Activated T-cell treated with anti-CD3 and anti-CD28 coated beads, Interleukin-2, amount 50 U/mL, for 4 hours (primary cell): ENCODE measurements around the gene THOC3. TPM values are rescaled to one million over a fixed set of nuclear protein-coding genes. Genes with fewer than 3 reads are reported as not detected.
"Not testable (repeated sequence)": the region's sequence is repeated elsewhere in the genome, so short reads cannot be mapped to it uniquely, and the experiment has no call there.

Experiments used
- ATAC-seq, 2 donors: fragments of 200-7000 bp; cut with Tn5 transposase; one replicate each; pipeline ENCODE4 v1.10.0; 2021
- DNase-seq: peaks from one replicate; pipeline ENCODE4 v3.0.0-alpha.2; 2020
- H3K27me3 Mint-ChIP-seq: one replicate; pipeline ENCODE4 v1.8.0; 2021; ENCODE audit warnings: low read depth, mixed read lengths
- H3K36me3 Mint-ChIP-seq: one replicate; pipeline ENCODE4 v1.8.0; 2022; ENCODE audit warnings: mixed read lengths; ENCODE audit not compliant: insufficient read depth
- H3K4me1 Mint-ChIP-seq: one replicate; pipeline ENCODE4 v1.8.0; 2021; ENCODE audit warnings: low read depth, mixed read lengths
- H3K4me3 Mint-ChIP-seq: one replicate; pipeline ENCODE4 v1.8.0; 2021; ENCODE audit warnings: mild to moderate bottlenecking, moderate library complexity, mixed read lengths
- H3K9me3 Mint-ChIP-seq: one replicate; pipeline ENCODE4 v1.8.0; 2021; ENCODE audit warnings: mixed read lengths
- total RNA-seq, 3 donors: library from RNA; stranded (reverse); gene quantifications; one replicate each; pipeline ENCODE4 v1.2.1, GENCODE V29; 2021

Gene THOC3
- 100 to 1,000 TPM in 1 of 3 donors, 10 to 100 TPM in 2; 83.5 to 146 (median 91.3) TPM for total RNA-seq

GRCh38 chr5:175967471-175968372 is at the start of gene THOC3:
Gene THOC3, minus strand, starts transcription at chr5:175968315. Its CDS starts 107 bp downstream, at chr5:175968208.
- DNase-seq, result peak; percentile 63
- not testable (repeated sequence) for H3K9me3 Mint-ChIP-seq, H3K27me3 Mint-ChIP-seq, H3K4me1 Mint-ChIP-seq, H3K36me3 Mint-ChIP-seq
- peak; percentile 97 to 98 for ATAC-seq
- peak within 1 kb of the TSS; percentile 84 for H3K4me3 Mint-ChIP-seq

- not testable (repeated sequence) for H3K9me3 Mint-ChIP-seq, H3K4me1 Mint-ChIP-seq, DNase-seq, H3K4me3 Mint-ChIP-seq, H3K36me3 Mint-ChIP-seq, H3K27me3 Mint-ChIP-seq
- peak; percentile 98 to 99 for ATAC-seq
These were observed 49.2 kb upstream of the THOC3 start for GRCh38 chr5:176017324-176017723.

GRCh38 chr5:176014360-176014759 is 46.2 kb upstream of the THOC3 start:
- H3K36me3 Mint-ChIP-seq, H3K4me1 Mint-ChIP-seq, H3K9me3 Mint-ChIP-seq, H3K27me3 Mint-ChIP-seq, H3K4me3 Mint-ChIP-seq, ATAC-seq, DNase-seq: not testable (repeated sequence)

- not testable (repeated sequence) for H3K9me3 Mint-ChIP-seq, ATAC-seq, H3K27me3 Mint-ChIP-seq, DNase-seq, H3K4me3 Mint-ChIP-seq, H3K36me3 Mint-ChIP-seq
- peaks cover 14% of the 10 kb centered on the region for H3K4me1 Mint-ChIP-seq
These were observed 43.0 kb upstream of the THOC3 start for GRCh38 chr5:176011088-176011487.

GRCh38 chr5:176010202-176010601 is 42.1 kb upstream of the THOC3 start:
- H3K36me3 Mint-ChIP-seq, H3K27me3 Mint-ChIP-seq, H3K4me3 Mint-ChIP-seq, DNase-seq, ATAC-seq, H3K9me3 Mint-ChIP-seq: not testable (repeated sequence)
- H3K4me1 Mint-ChIP-seq, result peaks cover 16% of the 10 kb centered on the region

GRCh38 chr5:176007220-176007619 is 39.1 kb upstream of the THOC3 start:
- ATAC-seq, DNase-seq, H3K27me3 Mint-ChIP-seq, H3K9me3 Mint-ChIP-seq, H3K36me3 Mint-ChIP-seq: not testable (repeated sequence)
- Mint-ChIP-seq H3K4me3 (peak overlapping the region; percentile 43), H3K4me1 (peaks cover 19% of the 10 kb centered on the region)

GRCh38 chr5:176006819-176007218 is 38.7 kb upstream of the THOC3 start:
- H3K27me3 Mint-ChIP-seq, DNase-seq, ATAC-seq, H3K36me3 Mint-ChIP-seq, H3K9me3 Mint-ChIP-seq: not testable (repeated sequence)
- H3K4me1 Mint-ChIP-seq, result peaks cover 22% of the 10 kb centered on the region
- peak overlapping the region; percentile 43 for H3K4me3 Mint-ChIP-seq

- not testable (repeated sequence) for DNase-seq, H3K4me1 Mint-ChIP-seq, H3K27me3 Mint-ChIP-seq, ATAC-seq, H3K9me3 Mint-ChIP-seq, H3K36me3 Mint-ChIP-seq, H3K4me3 Mint-ChIP-seq
These were observed 29.9 kb upstream of the THOC3 start for GRCh38 chr5:175997979-175998378.

GRCh38 chr5:175997495-175997894 is 29.4 kb upstream of the THOC3 start:
- not testable (repeated sequence) for H3K36me3 Mint-ChIP-seq, H3K4me3 Mint-ChIP-seq, H3K27me3 Mint-ChIP-seq, DNase-seq, H3K9me3 Mint-ChIP-seq, H3K4me1 Mint-ChIP-seq, ATAC-seq

- not testable (repeated sequence) for H3K27me3 Mint-ChIP-seq, DNase-seq, H3K4me3 Mint-ChIP-seq, H3K36me3 Mint-ChIP-seq, ATAC-seq, H3K4me1 Mint-ChIP-seq, H3K9me3 Mint-ChIP-seq
These were observed 28.7 kb upstream of the THOC3 start for GRCh38 chr5:175996791-175997190.

GRCh38 chr5:175995506-175995905 is 27.4 kb upstream of the THOC3 start:
- H3K4me3 Mint-ChIP-seq, H3K4me1 Mint-ChIP-seq, ATAC-seq, H3K27me3 Mint-ChIP-seq, H3K9me3 Mint-ChIP-seq, DNase-seq, H3K36me3 Mint-ChIP-seq: not testable (repeated sequence)

GRCh38 chr5:175979371-175979995 is 11.4 kb upstream of the THOC3 start:
- not testable (repeated sequence) for H3K4me1 Mint-ChIP-seq, H3K27me3 Mint-ChIP-seq, ATAC-seq, H3K9me3 Mint-ChIP-seq, DNase-seq, H3K4me3 Mint-ChIP-seq, H3K36me3 Mint-ChIP-seq

GRCh38 chr5:175968381-175968780 is 266 bp upstream of the THOC3 start:
- DNase-seq, H3K4me1 Mint-ChIP-seq, H3K27me3 Mint-ChIP-seq, H3K36me3 Mint-ChIP-seq, H3K9me3 Mint-ChIP-seq: not testable (repeated sequence)
- ATAC-seq, result peak; percentile 24 to 25
- H3K4me3 Mint-ChIP-seq, result peak overlapping the region; percentile 84

GRCh38 chr5:175962329-175962728 is 5.8 kb downstream of the THOC3 start:
- not testable (repeated sequence) for H3K9me3 Mint-ChIP-seq, H3K4me3 Mint-ChIP-seq, H3K4me1 Mint-ChIP-seq, DNase-seq, H3K36me3 Mint-ChIP-seq, ATAC-seq, H3K27me3 Mint-ChIP-seq

- not testable (repeated sequence) for DNase-seq, H3K4me3 Mint-ChIP-seq, H3K9me3 Mint-ChIP-seq, H3K4me1 Mint-ChIP-seq, ATAC-seq, H3K36me3 Mint-ChIP-seq, H3K27me3 Mint-ChIP-seq
These were observed 7.9 kb downstream of the THOC3 start for GRCh38 chr5:175960228-175960627.
